ENCODE data around the gene ESD. TPM values are rescaled to one million over a fixed set of nuclear protein-coding genes. Genes with fewer than 3 reads are reported as not detected.

Gene ESD
- total and polyA plus RNA-seq, 2 donors (not counting 3 experiments of a cell fraction or from before 2014, with no cell fraction given): 45.3 to 81.1 TPM

GRCh38 chr13:46745062-46745461 lies 51.9 kb downstream of the ESD start:
- Histone ChIP-seq H3K27ac (ENCODE audit: insufficient read depth, low read depth, low read length) (no peak overlapping the region), H2AFZ (ENCODE audit: low read depth, low read length) (no peak overlapping the region), H3K9me1 (replicated peaks; ENCODE audit: control insufficient read depth, extremely low read depth, insufficient read depth, low read length) (no peaks in the 10 kb centered on the region), H3K9me3 (replicated peaks; ENCODE audit: control insufficient read depth, insufficient read depth, low read length) (no peaks in the 10 kb centered on the region), H4K20me1 (replicated peaks; ENCODE audit: control insufficient read depth, extremely low read depth, insufficient read depth, low read length) (no peaks in the 10 kb centered on the region), H3K79me2 (ENCODE audit: control insufficient read depth, insufficient read depth, low read length) (no peaks in the 10 kb centered on the region), H3K9ac (replicated peaks; ENCODE audit: extremely low read depth, insufficient read depth, low read length) (no peak overlapping the region), H3K27me3 (ENCODE audit: control insufficient read depth in 2 of 2, insufficient read depth in 2 of 2, low read length in 2 of 2) (no peaks in the 10 kb centered on the region), H3K4me2 (ENCODE audit: insufficient read depth, low read length) (no peak overlapping the region), H3K36me3 (ENCODE audit: control insufficient read depth in 2 of 2, extremely low read depth in 1 of 2, insufficient read depth in 2 of 2, low read length in 2 of 2) (peaks cover 0 to 4% of the 10 kb centered on the region in 2 experiments), H3K4me1 (ENCODE audit: control insufficient read depth, extremely low read depth, insufficient read depth, low read length) (no peaks in the 10 kb centered on the region), H3K4me3 (replicated peaks in 1 of 3; ENCODE audit: insufficient read depth in 1 of 3, low read depth in 1 of 3, low read length in 3 of 3) (no peak overlapping the region)
- intact Hi-C loops (cut with micrococcal nuclease): no loop called here
- DNase-seq (ENCODE audit: low read depth, low spot score): no peak
- ChIA-PET POLR2A (no interaction called here), CTCF (interaction anchor here (1.3 kb wide), 1 partner anchor 24 kb away, joined by 3 read pairs; no protein-coding TSS in a partner anchor)
- dilution Hi-C loops (cut with MboI; ENCODE audit: extremely low pct_ligation_motif_present, low sequenced_read_pairs): no loop called here
- BruUV-seq (replicated peaks): no TSS peak
- FAIRE-seq: no peak
- TF ChIP-seq FOS (IDR thresholded peaks at IDR 0.05; ENCODE audit: borderline replicate concordance, insufficient read depth, low read length) (no peak), GATA2 (IDR thresholded peaks at IDR 0.05; ENCODE audit: insufficient read depth, insufficient read length, low read depth, low read length) (no peak), JUN (IDR thresholded peaks at IDR 0.05; ENCODE audit: borderline replicate concordance, insufficient read depth, insufficient read length, low read depth) (no peak), EZH2 (IDR thresholded peaks at IDR 0.05; ENCODE audit: borderline replicate concordance, low read depth, low read length, severe bottlenecking) (no peak), MYC (IDR thresholded peaks at IDR 0.05; ENCODE audit: low read depth, low read length) (no peak), POLR2A (IDR thresholded peaks at IDR 0.05; ENCODE audit: low read depth, low read length) (no peak), MAX (IDR thresholded peaks at IDR 0.05; ENCODE audit: insufficient read depth, insufficient read length) (no peak), POLR2AphosphoS5 (IDR thresholded peaks at IDR 0.05; ENCODE audit: insufficient read depth, low read depth, low read length) (no peak), CTCF (IDR thresholded peaks at IDR 0.05; ENCODE audit: extremely low read depth in 1 of 2, insufficient read depth in 1 of 2, low read depth in 1 of 2, low read length in 2 of 2) (no peak)

Data from endothelial cell of umbilical vein (primary cell).